Activated T-cell treated with anti-CD3 and anti-CD28 coated beads, Interleukin-2, amount 50 U/mL, for 4 hours (primary cell): Measurements from ENCODE around the gene SERPINA12. TPM values are rescaled to one million over a fixed set of nuclear protein-coding genes. Genes with fewer than 3 reads are reported as not detected.

Experiments
- ATAC-seq, 2 donors: fragments of 200-7000 bp; cut with Tn5 transposase; one replicate each; pipeline ENCODE4 v1.10.0; 2021
- DNase-seq: peaks from one replicate; pipeline ENCODE4 v3.0.0-alpha.2; 2020
- H3K27me3 Mint-ChIP-seq: one replicate; pipeline ENCODE4 v1.8.0; 2021; ENCODE audit warnings: low read depth, mixed read lengths
- H3K36me3 Mint-ChIP-seq: one replicate; pipeline ENCODE4 v1.8.0; 2022; ENCODE audit warnings: mixed read lengths; ENCODE audit not compliant: insufficient read depth
- H3K4me1 Mint-ChIP-seq: one replicate; pipeline ENCODE4 v1.8.0; 2021; ENCODE audit warnings: low read depth, mixed read lengths
- H3K4me3 Mint-ChIP-seq: one replicate; pipeline ENCODE4 v1.8.0; 2021; ENCODE audit warnings: mild to moderate bottlenecking, moderate library complexity, mixed read lengths
- H3K9me3 Mint-ChIP-seq: one replicate; pipeline ENCODE4 v1.8.0; 2021; ENCODE audit warnings: mixed read lengths
- total RNA-seq, 3 donors: library from RNA; stranded (reverse); gene quantifications; one replicate each; pipeline ENCODE4 v1.2.1, GENCODE V29; 2021

Gene SERPINA12, protein sequence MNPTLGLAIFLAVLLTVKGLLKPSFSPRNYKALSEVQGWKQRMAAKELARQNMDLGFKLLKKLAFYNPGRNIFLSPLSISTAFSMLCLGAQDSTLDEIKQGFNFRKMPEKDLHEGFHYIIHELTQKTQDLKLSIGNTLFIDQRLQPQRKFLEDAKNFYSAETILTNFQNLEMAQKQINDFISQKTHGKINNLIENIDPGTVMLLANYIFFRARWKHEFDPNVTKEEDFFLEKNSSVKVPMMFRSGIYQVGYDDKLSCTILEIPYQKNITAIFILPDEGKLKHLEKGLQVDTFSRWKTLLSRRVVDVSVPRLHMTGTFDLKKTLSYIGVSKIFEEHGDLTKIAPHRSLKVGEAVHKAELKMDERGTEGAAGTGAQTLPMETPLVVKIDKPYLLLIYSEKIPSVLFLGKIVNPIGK
- total RNA-seq: not detected

DNA sequence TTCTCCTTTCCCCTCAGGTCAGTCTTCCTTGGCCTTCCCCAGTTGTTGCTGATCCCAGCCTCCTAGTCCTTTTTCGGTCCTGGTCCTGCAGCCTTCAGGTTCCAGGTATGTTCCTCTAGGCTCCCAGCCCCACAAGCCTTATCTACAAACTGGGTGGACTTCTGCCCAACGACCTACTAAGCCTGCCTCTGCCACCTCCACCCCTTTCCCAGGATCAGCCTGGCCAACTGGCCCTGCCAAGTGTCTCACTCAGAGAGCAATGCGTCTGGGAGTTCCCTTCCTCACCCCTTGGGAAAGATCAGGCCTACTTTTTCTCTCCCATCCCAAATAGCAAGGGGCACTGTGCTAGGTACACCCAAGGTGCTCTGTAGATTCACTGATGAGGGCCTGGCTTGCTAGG, at the start of gene SERPINA12:
Gene SERPINA12 (minus strand): TSS at position 114 of the 400 bp plus-strand sequence. CDS start 11,072 bp downstream, outside the sequence.
- Mint-ChIP-seq H3K9me3 (no peaks in the 10 kb centered on the region), H3K36me3 (no peaks in the 10 kb centered on the region), H3K27me3 (peaks cover 6% of the 10 kb centered on the region), H3K4me3 (no peak within 1 kb of the TSS), H3K4me1 (no peaks in the 10 kb centered on the region)
- DNase-seq (no peak), ATAC-seq (no peak)

DNA sequence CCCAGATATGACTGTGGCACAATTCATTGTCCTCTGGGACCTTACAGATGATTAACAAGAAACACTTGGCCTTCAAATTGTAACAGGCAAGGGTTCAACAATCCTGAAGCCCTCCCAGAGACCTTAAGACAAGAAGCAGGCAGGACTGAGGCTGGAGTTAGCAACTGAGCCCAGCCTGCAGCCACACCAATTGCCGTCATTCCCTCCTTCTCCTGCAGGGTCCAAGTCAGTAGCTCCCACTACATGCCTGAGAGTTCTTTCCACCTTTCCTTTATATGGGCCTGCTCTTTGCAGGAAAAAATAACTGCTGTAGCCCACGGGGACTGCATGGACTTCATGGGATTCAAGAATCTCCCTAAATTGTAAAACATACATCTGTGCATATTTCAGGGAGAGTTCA, 49.6 kb upstream of the SERPINA12 start:
- no peak for ATAC-seq
- no peak overlapping the region for H3K4me3 Mint-ChIP-seq
- no peaks in the 10 kb centered on the region for H3K36me3 Mint-ChIP-seq
- H3K9me3 Mint-ChIP-seq: peaks cover 11% of the 10 kb centered on the region
- H3K4me1 Mint-ChIP-seq: no peaks in the 10 kb centered on the region
- H3K27me3 Mint-ChIP-seq: peaks cover 12% of the 10 kb centered on the region
- no peak for DNase-seq

- Mint-ChIP-seq H3K9me3 (peaks cover 11% of the 10 kb centered on the region), H3K36me3 (no peaks in the 10 kb centered on the region), H3K4me1 (no peaks in the 10 kb centered on the region), H3K4me3 (no peak overlapping the region), H3K27me3 (peaks cover 15% of the 10 kb centered on the region)
- DNase-seq (no peak), ATAC-seq (no peak)
Measured at GRCh38 chr14:94557327-94557726, 48.1 kb upstream of the SERPINA12 start.

DNA sequence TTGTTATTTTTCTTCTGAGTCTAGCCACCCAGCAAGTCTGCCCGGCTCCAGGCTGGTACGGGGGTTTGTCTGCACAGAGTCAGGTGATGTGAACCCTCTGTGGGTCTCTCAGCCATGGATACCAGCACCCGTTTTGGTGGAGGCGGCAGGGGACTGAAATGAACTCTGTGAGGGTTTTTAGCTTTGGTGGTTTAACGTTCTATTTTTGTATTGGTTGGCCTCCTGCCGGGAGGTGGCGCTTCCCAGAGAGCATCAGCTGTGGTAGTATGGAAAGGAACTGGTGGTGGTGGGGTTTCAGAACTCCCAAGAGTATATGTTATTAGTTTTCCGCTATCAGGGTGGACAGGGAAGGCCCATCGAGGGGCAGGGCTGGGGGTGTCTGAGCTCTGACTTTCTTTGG, 46.7 kb upstream of the SERPINA12 start:
- DNase-seq: no peak
- Mint-ChIP-seq H3K27me3 (peaks cover 25% of the 10 kb centered on the region), H3K36me3 (no peaks in the 10 kb centered on the region), H3K4me3 (no peak overlapping the region), H3K4me1 (no peaks in the 10 kb centered on the region), H3K9me3 (peaks cover 11% of the 10 kb centered on the region)
- ATAC-seq: no peak

DNA sequence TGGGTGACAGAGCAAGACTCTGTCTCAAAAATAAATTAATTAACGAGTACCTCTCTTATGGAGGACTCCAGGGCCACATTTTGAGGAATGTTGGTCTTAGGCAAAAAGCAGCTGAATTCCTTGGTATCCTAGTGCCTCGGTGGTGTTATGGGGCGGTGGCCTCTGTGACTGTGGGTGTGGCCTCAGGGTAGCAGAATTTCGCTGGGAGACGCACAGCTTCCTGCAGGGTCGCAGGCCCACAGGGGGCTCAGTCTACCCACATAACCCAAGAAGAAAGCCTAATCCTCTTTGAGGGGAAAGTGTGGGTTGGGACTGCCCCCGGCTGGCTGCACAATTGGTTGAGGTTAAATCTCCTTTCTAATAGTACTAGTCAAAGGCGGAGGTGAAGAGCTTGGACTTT, 40.8 kb upstream of the SERPINA12 start:
- Mint-ChIP-seq H3K4me1 (no peaks in the 10 kb centered on the region), H3K4me3 (no peak overlapping the region), H3K27me3 (peaks cover 35% of the 10 kb centered on the region), H3K36me3 (no peaks in the 10 kb centered on the region), H3K9me3 (peaks cover 3% of the 10 kb centered on the region)
- no peak for DNase-seq
- no peak for ATAC-seq

- DNase-seq (peak; percentile 48), ATAC-seq (peak; percentile 56 to 69)
- peaks cover 32% of the 10 kb centered on the region for H3K27me3 Mint-ChIP-seq
- no peaks in the 10 kb centered on the region for H3K9me3 Mint-ChIP-seq
- no peak overlapping the region for H3K4me3 Mint-ChIP-seq
- no peaks in the 10 kb centered on the region for H3K36me3 Mint-ChIP-seq
- no peaks in the 10 kb centered on the region for H3K4me1 Mint-ChIP-seq
Measured at GRCh38 chr14:94548999-94549985, 40.0 kb upstream of the SERPINA12 start.

GRCh38 chr14:94548131-94548998, 39.1 kb upstream of the SERPINA12 start:
- ATAC-seq: no peak
- Mint-ChIP-seq H3K4me1 (no peaks in the 10 kb centered on the region), H3K4me3 (no peak overlapping the region), H3K27me3 (peaks cover 34% of the 10 kb centered on the region), H3K9me3 (no peaks in the 10 kb centered on the region), H3K36me3 (no peaks in the 10 kb centered on the region)
- no peak for DNase-seq

DNA sequence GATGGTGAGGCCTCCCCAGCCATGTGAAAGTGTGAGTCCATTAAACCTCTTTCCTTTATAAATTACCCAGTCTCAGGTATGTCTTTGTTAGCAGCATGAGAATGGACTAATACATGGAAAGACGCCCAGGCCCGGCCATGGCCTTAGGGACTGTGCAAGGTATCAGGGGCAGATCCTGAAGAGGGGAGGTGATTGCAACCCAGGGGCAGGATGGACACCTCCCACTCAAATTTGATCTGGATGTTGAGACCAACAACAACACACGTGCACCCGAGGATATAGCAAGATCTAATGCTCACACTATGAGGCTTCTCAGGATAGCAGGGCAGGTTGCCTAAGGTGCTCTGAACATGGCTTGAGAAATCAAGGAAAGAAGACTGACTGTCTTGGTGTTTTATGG, 38.5 kb upstream of the SERPINA12 start:
- no peak overlapping the region for H3K4me3 Mint-ChIP-seq

DNA sequence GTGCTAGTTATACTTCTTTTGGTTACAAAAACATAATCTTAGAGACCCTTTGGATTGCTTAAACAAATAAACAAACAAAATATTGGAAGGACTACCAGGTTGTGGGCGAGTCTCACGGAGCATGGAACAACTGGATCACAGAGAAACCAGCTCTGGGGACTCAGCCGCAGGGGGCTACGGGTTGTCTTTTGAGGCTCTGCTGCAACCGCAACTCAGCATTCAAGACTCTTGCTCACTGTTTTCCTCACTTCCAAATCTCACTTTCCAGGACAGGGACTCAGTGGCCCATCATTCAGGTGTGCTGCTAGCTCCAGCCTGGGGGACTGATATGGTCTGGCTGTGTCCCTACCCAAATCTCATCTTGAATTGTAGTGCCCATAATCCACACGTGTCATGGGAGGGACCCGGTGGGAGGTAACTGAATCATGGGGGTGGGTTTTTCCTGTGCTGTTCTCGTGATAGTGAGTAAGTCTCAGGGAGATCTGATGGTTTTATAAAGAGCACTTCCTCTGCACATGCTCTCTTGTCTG, 37.9 kb upstream of the SERPINA12 start:
- Mint-ChIP-seq H3K4me1 (no peaks in the 10 kb centered on the region), H3K36me3 (no peaks in the 10 kb centered on the region), H3K27me3 (peaks cover 33% of the 10 kb centered on the region), H3K4me3 (no peak overlapping the region), H3K9me3 (no peaks in the 10 kb centered on the region)
- no peak for DNase-seq
- ATAC-seq: no peak

More for the DNA sequence above, 38.5 kb upstream of the SERPINA12 start:
- H3K36me3 Mint-ChIP-seq: no peaks in the 10 kb centered on the region
- no peaks in the 10 kb centered on the region for H3K9me3 Mint-ChIP-seq
- peaks cover 34% of the 10 kb centered on the region for H3K27me3 Mint-ChIP-seq
- no peaks in the 10 kb centered on the region for H3K4me1 Mint-ChIP-seq
- ATAC-seq (no peak), DNase-seq (no peak)

- no peak for DNase-seq
- H3K4me3 Mint-ChIP-seq: no peak overlapping the region
- H3K36me3 Mint-ChIP-seq: no peaks in the 10 kb centered on the region
- H3K27me3 Mint-ChIP-seq: peaks cover 25% of the 10 kb centered on the region
- H3K9me3 Mint-ChIP-seq: no peaks in the 10 kb centered on the region
- H3K4me1 Mint-ChIP-seq: no peaks in the 10 kb centered on the region
- no peak for ATAC-seq
Measured at GRCh38 chr14:94545131-94545841, 36.0 kb upstream of the SERPINA12 start.

- no peak overlapping the region for H3K4me3 Mint-ChIP-seq
- no peaks in the 10 kb centered on the region for H3K9me3 Mint-ChIP-seq
- H3K4me1 Mint-ChIP-seq: no peaks in the 10 kb centered on the region
- H3K27me3 Mint-ChIP-seq: peaks cover 21% of the 10 kb centered on the region
- H3K36me3 Mint-ChIP-seq: no peaks in the 10 kb centered on the region
- DNase-seq (no peak), ATAC-seq (no peak)
Measured at GRCh38 chr14:94544726-94545125, 35.5 kb upstream of the SERPINA12 start.

- Mint-ChIP-seq H3K36me3 (no peaks in the 10 kb centered on the region), H3K27me3 (peaks cover 21% of the 10 kb centered on the region), H3K4me3 (no peak overlapping the region), H3K9me3 (no peaks in the 10 kb centered on the region), H3K4me1 (no peaks in the 10 kb centered on the region)
- DNase-seq (no peak), ATAC-seq (no peak)
Measured at GRCh38 chr14:94543449-94544124, 34.3 kb upstream of the SERPINA12 start.
